Peyer's patch (tissue), 4 donors: ENCODE measurements around the gene RPL23. TPM values are rescaled to one million over a fixed set of nuclear protein-coding genes. Genes with fewer than 3 reads are reported as not detected.

Source experiments
- DNase-seq, 3 donors: peaks; one replicate each; pipeline ENCODE4 v3.0.0-alpha.2; 2017 to 2019
- H3K27ac ChIP-seq, 4 donors: fragments of 200-600 bp; sonication (generic); one replicate each; pipeline ENCODE4 v1.5.1; 2016 to 2019
- H3K27me3 ChIP-seq, 2 donors: fragments of 200-600 bp; sonication (generic); one replicate each; pipeline ENCODE4 v1.5.1; 2019
- H3K36me3 ChIP-seq, 3 donors: fragments of 200-600 bp; sonication (generic); one replicate each; pipeline ENCODE4 v1.5.1; 2016 to 2019
- H3K4me1 ChIP-seq, 4 donors: fragments of 200-600 bp; sonication (generic); one replicate each; pipeline ENCODE4 v1.5.1; 2016 to 2019
- H3K4me3 ChIP-seq, 4 donors: fragments of 200-600 bp; sonication (generic); 1 replicate in 3 of 4; 2 replicates in 1 of 4; pipeline ENCODE4 v1.5.1; 2016 to 2019; ENCODE audit warnings: mild to moderate bottlenecking in 1 of 4
- H3K9me3 ChIP-seq, 4 donors: fragments of 200-600 bp; sonication (generic); one replicate each; pipeline ENCODE4 v1.5.1; 2016 to 2019; ENCODE audit warnings: mild to moderate bottlenecking in 1 of 4
- POLR2A ChIP-seq, 2 donors: fragments of 450-650 bp; IDR thresholded peaks; one replicate each; pipeline ENCODE4 v1.5.1; 2017; ENCODE audit warnings: antibody characterized with exemption in 2 of 2, mild to moderate bottlenecking in 2 of 2, moderate library complexity in 2 of 2
- total RNA-seq, 4 donors: library from RNA; depleted of rRNA; stranded (reverse); fragments of >200 nt; gene quantifications; one replicate each; pipeline ENCODE4 v1.1.0, GENCODE V29; 2016
- TF ChIP-seq, protein P1 (sequence below), 6 experiments: fragments of 450-650 bp in 4 of 6; fragments of 200-600 bp in 2 of 6; sonication (generic) in 1 of 6; IDR thresholded peaks; one replicate each; pipeline ENCODE4 v1.5.1; 2017 to 2019; ENCODE audit warnings: antibody characterized with exemption in 6 of 6, mild to moderate bottlenecking in 3 of 6, moderate library complexity in 1 of 6

The RPL23 gene
- 1,000 to 10,000 TPM in 1 of 4 donors, 100 to 1,000 TPM in 3; 347 to 1,233 (median 540) TPM for total RNA-seq

DNA sequence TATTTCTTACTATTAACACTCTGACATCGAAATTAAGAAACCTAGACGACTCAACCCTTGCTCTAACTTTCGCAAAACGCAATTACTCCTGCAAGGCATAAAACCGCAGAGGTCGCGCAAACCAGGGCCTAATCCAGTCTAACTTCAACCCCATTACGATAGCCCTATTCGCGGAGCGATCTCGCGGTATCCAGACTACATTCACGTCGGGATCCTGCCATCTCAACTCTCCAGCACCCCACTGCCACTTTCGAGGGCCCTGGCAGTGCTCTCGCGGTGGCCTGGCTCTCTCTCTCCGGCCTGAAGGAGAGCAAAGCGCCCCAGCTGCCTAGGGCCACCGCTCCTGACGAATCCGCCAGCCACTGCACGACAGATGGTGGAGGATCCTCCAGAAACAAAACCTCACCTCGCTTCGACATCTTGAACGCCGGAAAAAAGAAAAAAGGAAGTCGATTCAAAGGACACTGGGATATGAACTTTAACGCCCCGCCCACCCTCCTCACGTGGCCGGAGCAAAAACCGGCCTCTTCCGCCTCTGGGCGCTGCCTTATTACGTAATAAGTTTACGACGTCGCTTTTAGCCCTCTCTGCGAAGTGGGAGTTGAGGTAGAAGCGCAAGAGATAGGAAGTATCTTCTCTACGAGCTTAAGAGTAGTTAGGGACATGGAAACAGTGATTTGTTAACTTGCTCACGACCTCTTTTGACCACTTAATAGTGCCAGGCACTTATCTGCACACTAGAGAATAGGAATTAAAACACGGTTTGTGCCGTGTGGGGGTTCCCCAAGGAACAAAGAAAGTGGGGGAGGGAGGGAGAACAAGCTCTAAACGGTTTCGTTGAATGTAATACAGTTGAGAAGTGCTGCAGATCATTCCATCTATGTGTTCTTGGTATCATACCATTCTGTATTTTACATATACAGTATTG, at the start of gene RPL23:
Gene RPL23, minus strand, starts transcription at position 430 of the 928 bp plus-strand sequence. Its CDS starts 11 bp downstream, at position 419.
- Histone ChIP-seq H3K27ac (peak within 1 kb of the TSS; percentile 83 to 97 (median 93)), H3K4me3 (peak within 1 kb of the TSS; percentile 47 to 65 (median 60)), H3K27me3 (no peaks in the 10 kb centered on the region), H3K9me3 (no peaks in the 10 kb centered on the region), H3K4me1 (peaks cover 0 to 22% (median 6%) of the 10 kb centered on the region in 4 donors), H3K36me3 (peaks cover 0 to 36% (median 0%) of the 10 kb centered on the region in 3 donors)
- TF ChIP-seq, protein P1, sequence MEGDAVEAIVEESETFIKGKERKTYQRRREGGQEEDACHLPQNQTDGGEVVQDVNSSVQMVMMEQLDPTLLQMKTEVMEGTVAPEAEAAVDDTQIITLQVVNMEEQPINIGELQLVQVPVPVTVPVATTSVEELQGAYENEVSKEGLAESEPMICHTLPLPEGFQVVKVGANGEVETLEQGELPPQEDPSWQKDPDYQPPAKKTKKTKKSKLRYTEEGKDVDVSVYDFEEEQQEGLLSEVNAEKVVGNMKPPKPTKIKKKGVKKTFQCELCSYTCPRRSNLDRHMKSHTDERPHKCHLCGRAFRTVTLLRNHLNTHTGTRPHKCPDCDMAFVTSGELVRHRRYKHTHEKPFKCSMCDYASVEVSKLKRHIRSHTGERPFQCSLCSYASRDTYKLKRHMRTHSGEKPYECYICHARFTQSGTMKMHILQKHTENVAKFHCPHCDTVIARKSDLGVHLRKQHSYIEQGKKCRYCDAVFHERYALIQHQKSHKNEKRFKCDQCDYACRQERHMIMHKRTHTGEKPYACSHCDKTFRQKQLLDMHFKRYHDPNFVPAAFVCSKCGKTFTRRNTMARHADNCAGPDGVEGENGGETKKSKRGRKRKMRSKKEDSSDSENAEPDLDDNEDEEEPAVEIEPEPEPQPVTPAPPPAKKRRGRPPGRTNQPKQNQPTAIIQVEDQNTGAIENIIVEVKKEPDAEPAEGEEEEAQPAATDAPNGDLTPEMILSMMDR (IDR thresholded peaks at IDR 0.05), result peak in 1 of 6 experiments; percentile 10
- TF ChIP-seq POLR2A (IDR thresholded peaks at IDR 0.05), result peak; percentile 83 to 95
- DNase-seq, result peak; percentile 93 to 98 (median 97)

DNA sequence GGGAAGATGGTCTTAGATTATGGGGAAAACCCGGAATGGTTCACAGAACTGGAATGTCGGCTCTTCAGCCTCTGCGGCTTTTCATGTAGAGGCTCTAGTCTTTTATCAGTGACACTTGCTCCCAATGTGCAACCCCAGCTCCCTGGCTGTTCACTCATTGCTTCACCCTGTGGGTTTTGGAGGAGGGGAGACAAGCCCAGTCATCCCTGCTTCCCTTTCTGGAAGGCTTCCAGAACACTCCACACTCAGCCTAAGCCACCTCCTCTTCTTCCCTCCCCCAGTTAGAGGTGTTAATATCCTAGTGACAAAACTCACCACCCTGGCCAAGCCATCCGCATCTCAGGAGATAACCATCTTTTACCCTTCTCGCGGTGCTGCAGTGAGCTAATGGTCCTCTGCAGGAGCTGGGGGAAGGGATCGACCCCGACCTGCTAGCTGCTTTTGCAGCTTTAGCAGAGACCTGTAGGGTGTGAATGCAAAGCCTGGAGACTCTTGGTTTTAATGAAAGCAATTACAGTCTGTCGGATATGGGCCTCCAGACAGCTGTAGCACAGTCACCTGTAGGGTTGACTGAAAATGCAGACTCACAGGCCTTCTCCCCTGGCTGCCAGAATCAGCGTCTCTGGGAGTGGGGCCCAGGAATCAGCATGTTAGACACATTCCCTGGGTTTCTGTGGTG, 47.6 kb upstream of the RPL23 start:
- Histone ChIP-seq H3K27me3 (no peaks in the 10 kb centered on the region), H3K36me3 (peaks cover 0 to 69% (median 0%) of the 10 kb centered on the region in 3 donors), H3K4me3 (no peak overlapping the region), H3K4me1 (peaks cover 25 to 77% (median 38%) of the 10 kb centered on the region in 4 donors), H3K9me3 (no peaks in the 10 kb centered on the region), H3K27ac (peak overlapping the region in 3 of 4 donors; percentile 35 to 55 (median 49))
- DNase-seq, result no peak
- TF ChIP-seq POLR2A (IDR thresholded peaks at IDR 0.05), result no peak
- TF ChIP-seq, protein P1 (IDR thresholded peaks at IDR 0.05), result no peak

DNA sequence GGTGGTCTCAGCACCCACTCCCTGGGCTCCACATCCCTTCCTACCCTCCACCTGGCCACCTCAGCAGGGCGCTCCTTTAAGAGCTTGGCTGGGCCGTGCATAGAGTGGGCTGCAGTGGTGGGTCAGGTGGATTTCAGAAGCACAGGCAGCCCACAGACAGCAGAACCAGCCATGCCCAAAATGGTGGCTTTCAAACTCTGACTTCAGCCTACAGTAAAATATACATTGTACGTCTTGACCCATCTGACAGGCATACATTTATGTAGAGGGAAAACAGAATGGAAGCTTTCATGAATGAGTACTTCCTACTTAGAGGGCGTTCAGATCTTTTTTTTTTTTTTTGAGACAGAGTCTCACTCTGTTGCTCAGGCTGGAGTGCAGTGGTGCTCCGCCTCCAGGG, 45.9 kb upstream of the RPL23 start:
- peak overlapping the region; percentile 86 to 95 (median 88) for H3K27ac ChIP-seq
- H3K4me3 ChIP-seq, result peak overlapping the region in 1 of 4 donors; percentile 18
- no peaks in the 10 kb centered on the region for H3K27me3 ChIP-seq
- peaks cover 27 to 84% (median 40%) of the 10 kb centered on the region in 4 donors for H3K4me1 ChIP-seq
- H3K9me3 ChIP-seq, result no peaks in the 10 kb centered on the region
- DNase-seq, result no peak
- TF ChIP-seq POLR2A (IDR thresholded peaks at IDR 0.05), result no peak
- TF ChIP-seq, protein P1 (IDR thresholded peaks at IDR 0.05), result no peak
- H3K36me3 ChIP-seq, result peaks cover 0 to 68% (median 0%) of the 10 kb centered on the region in 3 donors

GRCh38 chr17:38898812-38899348, 45.4 kb upstream of the RPL23 start:
- DNase-seq, result peak; percentile 77 to 93 (median 90)
- TF ChIP-seq POLR2A (IDR thresholded peaks at IDR 0.05), result no peak
- TF ChIP-seq, protein P1 (IDR thresholded peaks at IDR 0.05), result no peak
- peak overlapping the region; percentile 86 to 95 (median 88) for H3K27ac ChIP-seq
- peak overlapping the region in 3 of 4 donors; percentile 18 to 38 (median 27) for H3K4me3 ChIP-seq
- H3K4me1 ChIP-seq, result peaks cover 30 to 89% (median 41%) of the 10 kb centered on the region in 4 donors
- no peaks in the 10 kb centered on the region for H3K27me3 ChIP-seq
- H3K36me3 ChIP-seq, result peaks cover 0 to 63% (median 0%) of the 10 kb centered on the region in 3 donors
- no peaks in the 10 kb centered on the region for H3K9me3 ChIP-seq

- TF ChIP-seq POLR2A (IDR thresholded peaks at IDR 0.05), result peak; percentile 18 to 23
- TF ChIP-seq, protein P1 (IDR thresholded peaks at IDR 0.05), result no peak
- DNase-seq, result peak in 2 of 3 donors; percentile 24 to 82
- Histone ChIP-seq H3K27ac (peak overlapping the region; percentile 86 to 95 (median 88)), H3K27me3 (no peaks in the 10 kb centered on the region), H3K36me3 (peaks cover 0 to 59% (median 0%) of the 10 kb centered on the region in 3 donors), H3K4me3 (peak overlapping the region in 3 of 4 donors; percentile 18 to 38 (median 27)), H3K9me3 (no peaks in the 10 kb centered on the region), H3K4me1 (peaks cover 30 to 90% (median 46%) of the 10 kb centered on the region in 4 donors)
Measured at GRCh38 chr17:38898291-38898679, 44.8 kb upstream of the RPL23 start.
